Mesenchymal stem cell (in vitro differentiated cells and primary cell): ENCODE results near the gene KRTAP1-1.
"Not testable (repeated sequence)": the region's sequence is repeated elsewhere in the genome, so short reads cannot be mapped to it uniquely, and the experiment has no call there.

Experiments used
- DNase-seq: peaks from one replicate; pipeline ENCODE4 v3.0.0-alpha.2; 2013
- H2AFZ ChIP-seq: one replicate; pipeline ENCODE4 v1.6.1; 2013; ENCODE audit warnings: low read depth, mild to moderate bottlenecking, control low read depth, inconsistent platforms, low read length, moderate library complexity
- H2AK5ac ChIP-seq: 2 replicates; pipeline ENCODE4 v1.6.1; 2013; ENCODE audit warnings: low read length, moderate library complexity, mild to moderate bottlenecking, inconsistent platforms; ENCODE audit not compliant: severe bottlenecking
- H2BK120ac ChIP-seq: one replicate; pipeline ENCODE4 v1.6.1; 2013; ENCODE audit warnings: low read depth, mild to moderate bottlenecking, inconsistent platforms, low read length, moderate library complexity
- H2BK12ac ChIP-seq, 2 experiments: one replicate each; pipeline ENCODE4 v1.6.1; 2013; ENCODE audit warnings: inconsistent platforms in 2 of 2, low read length in 2 of 2, mild to moderate bottlenecking in 2 of 2, moderate library complexity in 2 of 2, control low read depth in 1 of 2
- H2BK15ac ChIP-seq: one replicate; pipeline ENCODE4 v1.6.1; 2013; ENCODE audit warnings: mild to moderate bottlenecking, low read depth, inconsistent platforms; ENCODE audit not compliant: poor library complexity, severe bottlenecking
- H2BK5ac ChIP-seq: 2 replicates; pipeline ENCODE4 v1.6.1; 2013; ENCODE audit warnings: low read depth, mild to moderate bottlenecking, low read length, control low read depth, inconsistent platforms; ENCODE audit not compliant: poor library complexity, severe bottlenecking
- H3K14ac ChIP-seq, 2 experiments: one replicate each; pipeline ENCODE4 v1.6.1; 2013; ENCODE audit warnings: inconsistent platforms in 2 of 2, low read length in 2 of 2, control low read depth in 1 of 2, mild to moderate bottlenecking in 1 of 2, moderate library complexity in 1 of 2
- H3K18ac ChIP-seq, 2 experiments: one replicate each; pipeline ENCODE4 v1.6.1; 2013; ENCODE audit warnings: inconsistent platforms in 2 of 2, low read length in 2 of 2, control low read depth in 1 of 2, low read depth in 1 of 2, mild to moderate bottlenecking in 1 of 2
- H3K23ac ChIP-seq, 2 experiments: one replicate each; pipeline ENCODE4 v1.6.1; 2013; ENCODE audit warnings: inconsistent platforms in 2 of 2, low read length in 2 of 2, mild to moderate bottlenecking in 2 of 2, moderate library complexity in 2 of 2, control low read depth in 1 of 2
- H3K27ac ChIP-seq: 2 replicates; pipeline ENCODE4 v1.5.1; 2013; ENCODE audit warnings: mild to moderate bottlenecking, moderate library complexity, low read length, control low read depth, inconsistent platforms; ENCODE audit not compliant: poor library complexity, severe bottlenecking
- H3K27me3 ChIP-seq, 2 experiments: 2 replicates each; pipeline versions ENCODE4 v1.6.1 to v1.7.0; 2013; ENCODE audit warnings: low read length in 2 of 2, mild to moderate bottlenecking in 2 of 2, moderate library complexity in 2 of 2, control low read depth in 1 of 2, inconsistent platforms in 1 of 2; ENCODE audit not compliant: control insufficient read depth in 1 of 2, insufficient read depth in 1 of 2
- H3K36me3 ChIP-seq, 2 experiments: 2 replicates each; pipeline versions ENCODE4 v1.6.1 to v1.7.0; 2013; ENCODE audit warnings: low read length in 2 of 2, control low read depth in 1 of 2, inconsistent platforms in 1 of 2, low read depth in 1 of 2, mild to moderate bottlenecking in 1 of 2; ENCODE audit not compliant: insufficient read depth in 2 of 2, control insufficient read depth in 1 of 2
- H3K4ac ChIP-seq, 2 experiments: one replicate each; pipeline ENCODE4 v1.6.1; 2013; ENCODE audit warnings: inconsistent platforms in 2 of 2, low read length in 2 of 2, mild to moderate bottlenecking in 2 of 2, moderate library complexity in 2 of 2, control low read depth in 1 of 2, low read depth in 1 of 2
- H3K4me1 ChIP-seq: 2 replicates; pipeline ENCODE4 v1.6.1; 2013; ENCODE audit warnings: low read depth, low read length, control low read depth; ENCODE audit not compliant: control insufficient read depth, insufficient read depth
- H3K4me2 ChIP-seq: 2 replicates; pipeline ENCODE4 v1.6.1; 2013; ENCODE audit warnings: low read length, mild to moderate bottlenecking, inconsistent platforms; ENCODE audit not compliant: poor library complexity, severe bottlenecking
- H3K4me3 ChIP-seq, 2 experiments: 2 replicates each; pipeline versions ENCODE4 v1.5.1 to v1.7.0; 2013; ENCODE audit warnings: low read length in 2 of 2, mild to moderate bottlenecking in 2 of 2, control low read depth in 1 of 2, low read depth in 1 of 2; ENCODE audit not compliant: insufficient read depth in 1 of 2
- H3K79me1 ChIP-seq: replicated peaks from 2 replicates; pipeline ENCODE4 v1.6.1; 2013; ENCODE audit warnings: mild to moderate bottlenecking, control low read depth, low read length, inconsistent platforms; ENCODE audit not compliant: poor library complexity, severe bottlenecking
- H3K9ac ChIP-seq: 2 replicates; pipeline ENCODE4 v1.7.0; 2013; ENCODE audit warnings: mild to moderate bottlenecking, low read length, moderate library complexity
- H3K9me3 ChIP-seq: 2 replicates; pipeline ENCODE4 v1.7.0; 2013; ENCODE audit warnings: mild to moderate bottlenecking, low read length; ENCODE audit not compliant: control insufficient read depth
- H4K8ac ChIP-seq: one replicate; pipeline ENCODE4 v1.6.1; 2013; ENCODE audit warnings: inconsistent platforms, mild to moderate bottlenecking, low read length, moderate library complexity
- H4K91ac ChIP-seq: one replicate; pipeline ENCODE4 v1.6.1; 2013; ENCODE audit warnings: mild to moderate bottlenecking, low read length, inconsistent platforms
- WGBS: methylation state at CpG from one replicate; pipeline ENCODE4 v1.1.7; 2013; ENCODE audit warnings: mixed read lengths; 5-methylcytosine and 5-hydroxymethylcytosine counted together

Gene KRTAP1-1

GRCh38 chr17:41034346-41034935 lies 6.8 kb downstream of the KRTAP1-1 start, which contains the start of gene KRTAP1-3:
Gene KRTAP1-3 (minus strand): TSS chr17:41034874. CDS start chr17:41034821, 53 bp downstream.
- not testable (repeated sequence) for H2BK5ac ChIP-seq, H3K9me3 ChIP-seq, H3K4me1 ChIP-seq, H3K4me2 ChIP-seq, H3K4ac ChIP-seq, H3K27me3 ChIP-seq, H2BK120ac ChIP-seq, H3K79me1 ChIP-seq, DNase-seq, H2AFZ ChIP-seq, H2AK5ac ChIP-seq, H3K36me3 ChIP-seq, H2BK12ac ChIP-seq, H4K8ac ChIP-seq, H2BK15ac ChIP-seq, H3K4me3 ChIP-seq, H4K91ac ChIP-seq, H3K27ac ChIP-seq, H3K9ac ChIP-seq, H3K23ac ChIP-seq
- WGBS: 89% methylated on average over 5 of the region's 10 CpGs
- H3K14ac ChIP-seq: peak within 1 kb of the TSS in 1 of 2 experiments; percentile 65
- peak within 1 kb of the TSS in 1 of 2 experiments; percentile 24 for H3K18ac ChIP-seq

DNA sequence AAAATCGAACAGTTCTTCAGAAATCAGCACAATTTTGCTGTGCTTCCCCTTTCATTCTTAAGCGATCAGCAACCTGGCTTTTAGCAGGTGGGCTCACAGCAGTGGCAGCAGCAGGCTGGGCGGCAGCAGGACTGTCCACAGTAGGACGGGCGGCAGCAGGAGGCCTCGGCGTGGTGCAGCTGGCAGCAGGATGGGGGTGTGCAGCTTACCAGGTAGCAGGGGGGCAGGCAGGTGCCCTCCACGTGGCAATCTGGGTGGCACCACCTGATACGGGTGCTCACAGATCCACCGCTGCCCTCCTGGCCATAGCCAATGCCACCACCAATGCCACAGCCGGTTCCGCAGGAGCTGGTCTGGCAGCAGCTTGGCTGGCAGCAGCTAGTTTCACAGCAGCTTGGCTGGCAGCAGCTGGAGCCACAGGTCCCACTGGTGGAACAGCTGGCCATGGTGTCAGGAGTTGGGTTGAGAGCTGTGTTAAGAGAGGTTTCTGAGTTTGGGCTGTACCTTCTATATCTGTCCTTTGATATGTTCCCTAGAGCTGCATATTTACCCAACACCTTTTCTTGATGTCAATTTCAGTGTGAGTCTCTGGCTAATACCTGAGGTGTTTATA lies 11.5 kb downstream of the KRTAP1-1 start, which contains the start of gene KRTAP1-4:
Gene KRTAP1-4 (minus strand): TSS at position 563 of the 613 bp plus-strand sequence. CDS start 117 bp downstream, at position 446.
- no peak within 1 kb of the TSS for H2BK5ac ChIP-seq
- no peak within 1 kb of the TSS for H2BK120ac ChIP-seq
- no peak within 1 kb of the TSS for H4K8ac ChIP-seq
- H3K4ac ChIP-seq: no peak within 1 kb of the TSS
- no peak within 1 kb of the TSS for H3K9ac ChIP-seq
- no peak within 1 kb of the TSS for H2BK12ac ChIP-seq
- no peak within 1 kb of the TSS for H3K18ac ChIP-seq
- no peaks in the 10 kb centered on the region for H3K79me1 ChIP-seq
- no peaks in the 10 kb centered on the region for H3K9me3 ChIP-seq
- no peak within 1 kb of the TSS for H2AFZ ChIP-seq
- H3K4me1 ChIP-seq: peaks cover 5% of the 10 kb centered on the region
- H3K27ac ChIP-seq: no peak within 1 kb of the TSS
- no peak within 1 kb of the TSS for H4K91ac ChIP-seq
- no peak within 1 kb of the TSS for H3K23ac ChIP-seq
- H3K4me2 ChIP-seq: no peak within 1 kb of the TSS
- H3K14ac ChIP-seq: peak within 1 kb of the TSS in 1 of 2 experiments; percentile 62
- no peaks in the 10 kb centered on the region for H3K27me3 ChIP-seq
- WGBS: 83% methylated on average over 12 of the region's 12 CpGs
- H2AK5ac ChIP-seq: peak within 1 kb of the TSS; percentile 70
- H3K36me3 ChIP-seq: no peaks in the 10 kb centered on the region
- DNase-seq: no peak
- H3K4me3 ChIP-seq: no peak within 1 kb of the TSS
- H2BK15ac ChIP-seq: no peak within 1 kb of the TSS

DNA sequence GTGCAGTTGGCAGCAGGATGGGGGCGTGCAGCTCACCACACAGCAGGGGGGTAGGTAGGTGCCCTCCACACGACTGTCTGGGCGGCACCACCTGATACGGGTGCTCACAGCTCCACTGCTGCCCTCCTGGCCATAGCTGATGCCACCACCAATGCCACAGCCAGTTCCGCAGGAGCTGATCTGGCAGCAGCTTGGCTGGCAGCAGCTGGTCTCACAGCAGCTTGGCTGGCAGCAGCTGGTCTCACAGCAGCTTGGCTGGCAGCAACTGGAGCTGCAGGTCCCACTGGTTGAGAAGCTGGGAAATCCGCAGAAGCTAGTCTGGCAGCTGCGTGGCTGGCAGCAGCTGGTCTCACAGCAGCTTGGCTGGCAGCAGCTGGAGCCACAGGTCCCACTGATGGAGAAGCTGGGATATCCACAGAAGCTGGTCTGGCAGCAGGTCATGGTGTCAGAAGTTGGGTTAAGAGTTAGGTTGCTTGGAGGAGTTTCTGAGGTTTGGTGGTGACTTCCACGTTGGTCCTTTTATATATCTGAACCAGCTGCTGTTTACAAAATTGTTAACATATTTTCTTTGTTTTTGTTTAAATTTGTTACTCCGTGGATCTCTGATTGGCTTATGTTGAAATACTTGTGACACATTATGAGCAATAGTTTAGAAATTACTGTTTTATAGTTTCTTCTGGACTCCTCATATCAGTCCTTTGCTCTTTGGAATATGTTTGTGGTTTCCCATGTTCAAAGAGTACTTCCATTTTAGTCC lies 14.4 kb downstream of the KRTAP1-1 start, which contains the start of gene KRTAP1-5:
Gene KRTAP1-5 (minus strand): TSS at position 494 of the 757 bp plus-strand sequence. CDS start 53 bp downstream, at position 441.
- Histone ChIP-seq H3K14ac (peak within 1 kb of the TSS in 1 of 2 experiments; percentile 87), H3K79me1 (no peaks in the 10 kb centered on the region), H3K4me2 (no peak within 1 kb of the TSS), H3K18ac (peak within 1 kb of the TSS in 1 of 2 experiments; percentile 68), H3K27me3 (no peaks in the 10 kb centered on the region), H2BK5ac (no peak within 1 kb of the TSS), H2AFZ (no peak within 1 kb of the TSS), H4K8ac (no peak within 1 kb of the TSS), H4K91ac (no peak within 1 kb of the TSS), H2BK15ac (no peak within 1 kb of the TSS), H3K36me3 (no peaks in the 10 kb centered on the region), H3K27ac (no peak within 1 kb of the TSS), H3K9ac (peak within 1 kb of the TSS; percentile 13), H3K9me3 (no peaks in the 10 kb centered on the region), H3K4me1 (peaks cover 3% of the 10 kb centered on the region), H2BK12ac (no peak within 1 kb of the TSS), H3K4me3 (no peak within 1 kb of the TSS), H2BK120ac (no peak within 1 kb of the TSS), H3K4ac (no peak within 1 kb of the TSS), H2AK5ac (no peak within 1 kb of the TSS), H3K23ac (peak within 1 kb of the TSS in 1 of 2 experiments; percentile 77)
- WGBS: 97% methylated on average over 7 of the region's 9 CpGs
- DNase-seq: peak; percentile 30

GRCh38 chr17:41024697-41025096 lies 16.6 kb downstream of the KRTAP1-1 start:
- H2BK5ac ChIP-seq: no peak overlapping the region
- H3K4me2 ChIP-seq: no peak overlapping the region
- no peaks in the 10 kb centered on the region for H3K36me3 ChIP-seq
- H3K9me3 ChIP-seq: no peaks in the 10 kb centered on the region
- H3K27me3 ChIP-seq: no peaks in the 10 kb centered on the region
- no peak overlapping the region for H2BK120ac ChIP-seq
- no peak overlapping the region for H3K14ac ChIP-seq
- H2AFZ ChIP-seq: no peak overlapping the region
- WGBS: 72% methylated on average over 1 of the region's 3 CpGs
- no peak for DNase-seq
- H2BK15ac ChIP-seq: no peak overlapping the region
- H3K18ac ChIP-seq: no peak overlapping the region
- no peak overlapping the region for H3K4me3 ChIP-seq
- H2BK12ac ChIP-seq: no peak overlapping the region
- H3K9ac ChIP-seq: peak overlapping the region; percentile 7
- H2AK5ac ChIP-seq: no peak overlapping the region
- no peak overlapping the region for H3K27ac ChIP-seq
- H3K23ac ChIP-seq: no peak overlapping the region
- no peak overlapping the region for H4K8ac ChIP-seq
- H4K91ac ChIP-seq: no peak overlapping the region
- no peaks in the 10 kb centered on the region for H3K79me1 ChIP-seq
- H3K4me1 ChIP-seq: peaks cover 3% of the 10 kb centered on the region
- H3K4ac ChIP-seq: no peak overlapping the region
